K562 (cell line): Measurements from ENCODE around the gene DGAT2. TPM values are rescaled to one million over a fixed set of nuclear protein-coding genes. Genes with fewer than 3 reads are reported as not detected.
A peak's percentile ranks its signal among the peaks of the same experiment; 100 is the strongest.

Experiments
- ATAC-seq: fragments of 200-7000 bp; cut with Tn5 transposase; 3 replicates; pipeline ENCODE4 v1.9.1; 2020; ENCODE audit warnings: moderate library complexity
- BruUV-seq: library from RNA; stranded (reverse); fragments of 400-500 nt; replicated peaks from 2 replicates; lab custom pipeline; 2021; lab: Mats Ljungman, UMichigan
- CTCF ChIA-PET: fragments of 300-600 bp; formaldehyde crosslinking; extraction: SDS; loops from one replicate; lab custom pipeline; 2021; ENCODE audit warnings: low intra/inter-chr PET ratio; lab: Yijun Ruan, JAX
- POLR2A ChIA-PET: fragments of 300-600, 350-650 bp; sonication (Branson Sonifier 250); formaldehyde crosslinking; extraction: SDS; loops from one replicate; lab custom pipeline; 2021; ENCODE audit warnings: antibody characterized with exemption, inconsistent platforms; lab: Yijun Ruan, JAX
- DNase-seq, 4 experiments: peaks; one replicate each; pipeline versions ENCODE4 v3.0.0 to v3.0.0-alpha.2; 2011 to 2018; ENCODE audit warnings: low spot score in 3 of 4, mixed read lengths in 3 of 4; ENCODE audit errors: extremely low read depth in 1 of 4
- FAIRE-seq: peaks from 2 replicates; lab custom pipeline; 2011; peaks lifted over from hg19 to GRCh38; lab: Jason Lieb, UNC
- H2AFZ ChIP-seq: 2 replicates; pipeline ENCODE4 v1.6.0; 2011; ENCODE audit warnings: low read depth, low read length, control low read depth, inconsistent platforms
- H3K27ac ChIP-seq: fragments of 200-600 bp; 3 replicates; pipeline ENCODE4 v1.8.0; 2011; ENCODE audit warnings: low read depth, mild to moderate bottlenecking, control low read depth, inconsistent platforms, low read length, moderate library complexity, mixed read lengths; ENCODE audit errors: extremely low read depth
- H3K27me3 ChIP-seq, 2 experiments: fragments of 300-600 bp in 1 of 2; 2 replicates in 1 of 2; 3 replicates in 1 of 2; pipeline versions ENCODE4 v1.6.0 to v1.8.0; 2011; ENCODE audit warnings: inconsistent platforms in 2 of 2, low read length in 2 of 2, mild to moderate bottlenecking in 1 of 2, mixed read lengths in 1 of 2, moderate library complexity in 1 of 2; ENCODE audit not compliant: control insufficient read depth in 2 of 2, insufficient read depth in 2 of 2
- H3K36me3 ChIP-seq: fragments of 300-600 bp; 3 replicates; pipeline ENCODE4 v1.8.0; 2011; ENCODE audit warnings: mild to moderate bottlenecking, low read length, inconsistent platforms; ENCODE audit not compliant: control insufficient read depth, insufficient read depth
- H3K4me1 ChIP-seq, 2 experiments: fragments of 200-600 bp in 1 of 2; replicated peaks in 1 of 2; 2 replicates in 1 of 2; 3 replicates in 1 of 2; pipeline versions ENCODE4 v1.5.1 to v1.8.0; 2011; ENCODE audit warnings: inconsistent platforms in 2 of 2, low read length in 2 of 2, mild to moderate bottlenecking in 1 of 2, mixed read lengths in 1 of 2, moderate library complexity in 1 of 2; ENCODE audit not compliant: control insufficient read depth in 2 of 2, insufficient read depth in 2 of 2
- H3K4me2 ChIP-seq: 2 replicates; pipeline ENCODE4 v1.6.1; 2011; ENCODE audit warnings: low read length, control low read depth, inconsistent platforms, mixed read lengths; ENCODE audit not compliant: insufficient read depth
- H3K4me3 ChIP-seq: fragments of 200-600 bp; sonication (generic), shearing (Covaris generic); 2 replicates; pipeline ENCODE4 v1.5.1; 2016; ENCODE audit warnings: control low read depth, inconsistent platforms
- H3K79me2 ChIP-seq: fragments of 200-600 bp; 3 replicates; pipeline ENCODE4 v1.8.0; 2011; ENCODE audit warnings: low read length, inconsistent platforms; ENCODE audit not compliant: control insufficient read depth, insufficient read depth
- H3K9ac ChIP-seq, 2 experiments: 2 replicates each; pipeline versions ENCODE4 v1.6.0 to v1.6.1; 2011; ENCODE audit warnings: low read depth in 2 of 2, low read length in 2 of 2, control low read depth in 1 of 2, inconsistent platforms in 1 of 2, mild to moderate bottlenecking in 1 of 2, mixed read lengths in 1 of 2; ENCODE audit not compliant: insufficient read depth in 1 of 2
- H3K9me1 ChIP-seq: one replicate; pipeline ENCODE4 v1.6.0; 2011; ENCODE audit warnings: inconsistent platforms, mild to moderate bottlenecking, low read length, moderate library complexity; ENCODE audit not compliant: control insufficient read depth, insufficient read depth
- H3K9me3 ChIP-seq: replicated peaks from 2 replicates; pipeline ENCODE4 v1.5.1; 2011; ENCODE audit warnings: low read depth, low read length, inconsistent platforms; ENCODE audit not compliant: control insufficient read depth, insufficient read depth
- H4K20me1 ChIP-seq: replicated peaks from 2 replicates; pipeline ENCODE4 v1.6.1; 2011; ENCODE audit warnings: low read length, inconsistent platforms, mixed read lengths; ENCODE audit not compliant: control insufficient read depth, insufficient read depth
- CBFB ChIP-seq: sonication (generic); formaldehyde crosslinking; IDR thresholded peaks from 2 replicates; pipeline ENCODE4 v1.4.0; 2020; ENCODE audit warnings: mild to moderate bottlenecking, missing genetic modification reagents
- DDX20 ChIP-seq: fragments of 450-650 bp; IDR thresholded peaks from 2 replicates; pipeline ENCODE4 v1.6.1; 2016; ENCODE audit warnings: missing genetic modification characterization, low read depth, mild to moderate bottlenecking, missing compliant biosample characterization, moderate library complexity
- EHMT2 ChIP-seq: fragments of 450-650 bp; IDR thresholded peaks from 2 replicates; pipeline ENCODE4 v1.6.1; 2018; ENCODE audit warnings: antibody characterized with exemption
- FOSL1 ChIP-seq: fragments of 200-800 bp; sonication (Bioruptor generic); conservative IDR thresholded peaks from 2 replicates; pipeline ENCODE4 v1.6.1; 2016; ENCODE audit warnings: missing genetic modification characterization, missing compliant biosample characterization
- FOXP1 ChIP-seq: sonication (generic); formaldehyde crosslinking; IDR thresholded peaks from 2 replicates; pipeline ENCODE4 v1.8.0; 2022; ENCODE audit warnings: mild to moderate bottlenecking, missing genetic modification reagents
- KDM4B ChIP-seq, 2 experiments: fragments of 450-650 bp in 1 of 2; sonication (generic) in 1 of 2; IDR thresholded peaks; 2 replicates each; pipeline ENCODE4 v1.6.1; 2016 to 2017; ENCODE audit warnings: borderline replicate concordance in 2 of 2, antibody characterized with exemption in 1 of 2, low read depth in 1 of 2, mild to moderate bottlenecking in 1 of 2
- MCM3 ChIP-seq: fragments of 450-650 bp; IDR thresholded peaks from 2 replicates; pipeline ENCODE4 v1.6.1; 2016
- NELFE ChIP-seq: IDR thresholded peaks from 2 replicates; pipeline ENCODE4 v1.6.1; 2011; ENCODE audit warnings: mild to moderate bottlenecking; ENCODE audit not compliant: insufficient read depth, insufficient read length
- NFIC ChIP-seq: fragments of 450-650 bp; IDR thresholded peaks from 2 replicates; pipeline ENCODE4 v1.6.1; 2017; ENCODE audit warnings: mild to moderate bottlenecking, inconsistent platforms
- OTX1 ChIP-seq: fragments of 450-650 bp; formaldehyde crosslinking; IDR thresholded peaks from 2 replicates; pipeline ENCODE4 v1.4.0; 2022; ENCODE audit warnings: mild to moderate bottlenecking
- RBM25 ChIP-seq: fragments of 200-400 bp; formaldehyde crosslinking; IDR thresholded peaks from 2 replicates; pipeline ENCODE4 v1.6.1; 2018; ENCODE audit warnings: low read length, low read depth, moderate library complexity; ENCODE audit not compliant: severe bottlenecking
- SP2 ChIP-seq: IDR thresholded peaks from 2 replicates; pipeline ENCODE4 v1.6.1; 2011; ENCODE audit warnings: mild to moderate bottlenecking, low read depth, low read length, moderate library complexity; ENCODE audit not compliant: poor library complexity, severe bottlenecking; ENCODE audit errors: extremely low read depth
- TCF7 ChIP-seq: sonication (generic); IDR thresholded peaks from 2 replicates; pipeline ENCODE4 v1.6.1; 2016; ENCODE audit warnings: antibody characterized with exemption, borderline replicate concordance
- YBX1 ChIP-seq: fragments of 450-650 bp; IDR thresholded peaks from 2 replicates; pipeline ENCODE4 v1.7.1; 2016; ENCODE audit warnings: mild to moderate bottlenecking
- ZBED1 ChIP-seq: IDR thresholded peaks from 2 replicates; pipeline ENCODE4 v1.6.1; 2014
- ZNF121 ChIP-seq: sonication (generic); formaldehyde crosslinking; conservative IDR thresholded peaks from 2 replicates; pipeline ENCODE4 v1.8.0; 2022; ENCODE audit warnings: missing genetic modification reagents
- ZNF184 ChIP-seq: sonication (generic); formaldehyde crosslinking; IDR thresholded peaks from 2 replicates; pipeline ENCODE4 v1.5.0; 2020; ENCODE audit warnings: missing genetic modification reagents
- ZNF76 ChIP-seq: fragments of 250-450 bp; sonication (Bioruptor Pico); IDR thresholded peaks from 2 replicates; pipeline ENCODE4 v1.4.0; 2020; ENCODE audit warnings: mild to moderate bottlenecking, moderate library complexity, borderline replicate concordance
- WGBS: fragments of 100-300 bp; shearing (Covaris generic); methylation state at CpG from one replicate; pipeline ENCODE4 v1.1.6; 2016; ENCODE audit warnings: low coverage, mixed read lengths; ENCODE audit not compliant: insufficient coverage; ENCODE audit errors: missing lambda C conversion rate; 5-methylcytosine and 5-hydroxymethylcytosine counted together
- in situ Hi-C: fragments of 300-500 bp; cut with MboI; formaldehyde crosslinking; loops from 4 replicates; pipeline ENCODE4 v1.15.0; 2018; ENCODE audit warnings: inconsistent platforms, mixed read lengths
- intact Hi-C: fragments of 100-400 bp; cut with micrococcal nuclease; formaldehyde crosslinking; loops from 2 replicates; pipeline ENCODE4 v1.14.2; 2022
- polyA plus RNA-seq, 8 experiments: library from polyadenylated mRNA; depleted of rRNA in 4 of 8; stranded (reverse) in 5 of 8; unstranded in 3 of 8; fragments of >200 nt; fragmentation: Nextera tagmentation in 2 of 8; fragmentation: Illumina TruSeq in 1 of 8; extraction: Ambion mirVana in 2 of 8; extraction: Trizol in 1 of 8; gene quantifications; 2 replicates each; pipeline versions ENCODE4 v1.2.1 to v1.2.3, GENCODE V29; 2011 to 2014; ENCODE audit warnings: inconsistent platforms in 1 of 8, missing spikeins in 1 of 8
- total RNA-seq, 7 experiments: library from RNA; depleted of rRNA in 6 of 7; stranded (reverse); fragments of >200 nt in 6 of 7; fragmentation: Illumina TruSeq in 2 of 7; extraction: Trizol in 2 of 7; gene quantifications; 2 replicates each; pipeline versions ENCODE4 v1.2.1 to v1.2.3, GENCODE V29; 2011 to 2021; ENCODE audit warnings: low replicate concordance in 1 of 7
- TF ChIP-seq, protein P1 (sequence below): sonication (generic); formaldehyde crosslinking; IDR thresholded peaks from 2 replicates; pipeline ENCODE4 v1.8.1; 2023; ENCODE audit warnings: mild to moderate bottlenecking, missing genetic modification reagents
- TF ChIP-seq, protein P2 (sequence below): IDR thresholded peaks from 2 replicates; pipeline ENCODE4 v1.6.1; 2011; ENCODE audit not compliant: insufficient read length; ENCODE audit errors: extremely low read depth
- TF ChIP-seq, protein P3 (sequence below): sonication (generic); formaldehyde crosslinking; IDR thresholded peaks from 2 replicates; pipeline ENCODE4 v1.8.0; 2022; ENCODE audit warnings: mild to moderate bottlenecking, low read depth, missing genetic modification reagents

Gene DGAT2
- total and polyA plus RNA-seq, 9 of the 15 experiments (the other 6 are each of a cell fraction or from before 2014, with no cell fraction given): 0.68 to 2.8 (median 1.8) TPM

DNA sequence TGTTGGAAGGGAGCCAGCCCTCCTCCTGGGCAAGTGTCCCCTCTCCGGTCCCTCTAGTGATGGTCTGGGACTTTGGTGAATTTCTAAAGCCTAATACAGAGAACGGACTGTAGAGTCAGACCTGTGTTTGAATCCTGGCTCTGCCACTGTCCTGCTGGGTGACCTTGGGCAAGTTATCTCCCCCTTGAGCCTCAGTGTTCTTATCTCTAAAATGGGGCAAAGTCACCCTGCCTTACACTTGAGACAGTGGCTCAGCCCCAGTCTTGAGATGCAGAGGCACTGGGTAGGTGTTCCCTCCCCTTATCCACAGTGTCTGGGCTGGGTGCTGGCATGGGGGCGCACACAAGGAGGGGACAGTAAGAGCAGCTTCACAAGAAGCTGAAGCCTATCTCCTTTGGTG is 20.9 kb downstream of the DGAT2 start (continued):
- TF ChIP-seq ZNF76 (CRISPR knock-in tag): no peak
- no peak for TF ChIP-seq ZBED1
- peak; percentile 52 for TF ChIP-seq RBM25
- TF ChIP-seq, protein P1, sequence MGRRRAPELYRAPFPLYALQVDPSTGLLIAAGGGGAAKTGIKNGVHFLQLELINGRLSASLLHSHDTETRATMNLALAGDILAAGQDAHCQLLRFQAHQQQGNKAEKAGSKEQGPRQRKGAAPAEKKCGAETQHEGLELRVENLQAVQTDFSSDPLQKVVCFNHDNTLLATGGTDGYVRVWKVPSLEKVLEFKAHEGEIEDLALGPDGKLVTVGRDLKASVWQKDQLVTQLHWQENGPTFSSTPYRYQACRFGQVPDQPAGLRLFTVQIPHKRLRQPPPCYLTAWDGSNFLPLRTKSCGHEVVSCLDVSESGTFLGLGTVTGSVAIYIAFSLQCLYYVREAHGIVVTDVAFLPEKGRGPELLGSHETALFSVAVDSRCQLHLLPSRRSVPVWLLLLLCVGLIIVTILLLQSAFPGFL (CRISPR knock-in tag): no peak
- no peak for TF ChIP-seq CBFB (CRISPR knock-in tag)
- TF ChIP-seq NELFE: no peak
- TF ChIP-seq KDM4B (IDR thresholded peaks at IDR 0.05; ENCODE audit: borderline replicate concordance in 2 of 2, low read depth in 1 of 2): no peak
- no peak for TF ChIP-seq MCM3
- peak; percentile 41; the same call in 1 of the 2 replicates for TF ChIP-seq NFIC
- TF ChIP-seq OTX1 (CRISPR knock-in tag): no peak
- no peak for TF ChIP-seq YBX1
- no peak for TF ChIP-seq FOSL1 (tag)

DNA sequence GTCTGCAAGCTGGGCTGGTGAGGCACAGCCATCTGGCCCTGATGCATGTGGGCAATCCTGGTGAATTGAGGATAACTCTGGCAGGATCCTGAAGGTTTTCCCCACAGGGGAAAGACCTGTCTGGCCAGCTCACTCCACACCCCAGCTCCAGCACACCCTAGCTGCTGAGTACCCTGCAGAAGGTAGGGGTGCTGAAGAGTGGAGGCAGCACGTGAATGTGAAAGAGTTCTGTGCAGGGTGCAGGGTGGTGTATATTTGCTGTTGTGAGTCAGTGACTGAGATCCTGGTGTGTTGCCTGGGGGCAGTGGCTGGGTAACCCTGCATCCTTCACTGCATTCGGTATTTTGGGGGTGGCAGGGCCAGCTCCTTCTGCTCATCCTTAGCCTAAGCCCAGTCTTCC is 22.4 kb downstream of the DGAT2 start:
- no peak for DNase-seq
- no peaks in the 10 kb centered on the region for H3K4me1 ChIP-seq
- no peaks in the 10 kb centered on the region for H3K9me3 ChIP-seq
- intact Hi-C loops (no loop called here), in situ Hi-C loops (no loop called here)
- peak; percentile 50; the same call in 1 of the 3 replicates for ATAC-seq
- H4K20me1 ChIP-seq: no peaks in the 10 kb centered on the region
- WGBS: 0% methylated on average over 2 of the region's 2 CpGs
- H3K27ac ChIP-seq: no peak overlapping the region
- no peaks in the 10 kb centered on the region for H3K79me2 ChIP-seq
- ChIA-PET POLR2A (no interaction called here), CTCF (no interaction called here)
- H3K36me3 ChIP-seq: no peaks in the 10 kb centered on the region
- no peak overlapping the region for H2AFZ ChIP-seq
- H3K9ac ChIP-seq: peak overlapping the region in 1 of 2 experiments; percentile 39; a peak in 1 of 4 replicates
- H3K27me3 ChIP-seq: no peaks in the 10 kb centered on the region; a peak in 1 of 5 replicates
- BruUV-seq: no TSS peak
- no peak overlapping the region for H3K4me3 ChIP-seq
- TF ChIP-seq ZNF121: no peak
- TF ChIP-seq, protein P2, sequence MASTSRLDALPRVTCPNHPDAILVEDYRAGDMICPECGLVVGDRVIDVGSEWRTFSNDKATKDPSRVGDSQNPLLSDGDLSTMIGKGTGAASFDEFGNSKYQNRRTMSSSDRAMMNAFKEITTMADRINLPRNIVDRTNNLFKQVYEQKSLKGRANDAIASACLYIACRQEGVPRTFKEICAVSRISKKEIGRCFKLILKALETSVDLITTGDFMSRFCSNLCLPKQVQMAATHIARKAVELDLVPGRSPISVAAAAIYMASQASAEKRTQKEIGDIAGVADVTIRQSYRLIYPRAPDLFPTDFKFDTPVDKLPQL: no peak
- TF ChIP-seq SP2: no peak
- no peak for TF ChIP-seq TCF7
- TF ChIP-seq, protein P3, sequence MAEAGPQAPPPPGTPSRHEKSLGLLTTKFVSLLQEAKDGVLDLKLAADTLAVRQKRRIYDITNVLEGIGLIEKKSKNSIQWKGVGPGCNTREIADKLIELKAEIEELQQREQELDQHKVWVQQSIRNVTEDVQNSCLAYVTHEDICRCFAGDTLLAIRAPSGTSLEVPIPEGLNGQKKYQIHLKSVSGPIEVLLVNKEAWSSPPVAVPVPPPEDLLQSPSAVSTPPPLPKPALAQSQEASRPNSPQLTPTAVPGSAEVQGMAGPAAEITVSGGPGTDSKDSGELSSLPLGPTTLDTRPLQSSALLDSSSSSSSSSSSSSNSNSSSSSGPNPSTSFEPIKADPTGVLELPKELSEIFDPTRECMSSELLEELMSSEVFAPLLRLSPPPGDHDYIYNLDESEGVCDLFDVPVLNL (CRISPR knock-in tag): no peak
- TF ChIP-seq EHMT2: no peak
- no peak for TF ChIP-seq FOXP1 (CRISPR knock-in tag)
- no peak for TF ChIP-seq ZNF184 (CRISPR knock-in tag)
- no peak for TF ChIP-seq DDX20 (tag)
- FAIRE-seq: no peak
- no peak overlapping the region for H3K4me2 ChIP-seq
- no peaks in the 10 kb centered on the region for H3K9me1 ChIP-seq
